ENCODE measurements around the gene ZNF341. TPM values are rescaled to one million over a fixed set of nuclear protein-coding genes. Genes with fewer than 3 reads are reported as not detected.

Gene ZNF341
- total and polyA plus RNA-seq, 9 of the 15 experiments (the other 6 are each of a cell fraction or from before 2014, with no cell fraction given): 0.08 to 2.6 (median 1.0) TPM

DNA sequence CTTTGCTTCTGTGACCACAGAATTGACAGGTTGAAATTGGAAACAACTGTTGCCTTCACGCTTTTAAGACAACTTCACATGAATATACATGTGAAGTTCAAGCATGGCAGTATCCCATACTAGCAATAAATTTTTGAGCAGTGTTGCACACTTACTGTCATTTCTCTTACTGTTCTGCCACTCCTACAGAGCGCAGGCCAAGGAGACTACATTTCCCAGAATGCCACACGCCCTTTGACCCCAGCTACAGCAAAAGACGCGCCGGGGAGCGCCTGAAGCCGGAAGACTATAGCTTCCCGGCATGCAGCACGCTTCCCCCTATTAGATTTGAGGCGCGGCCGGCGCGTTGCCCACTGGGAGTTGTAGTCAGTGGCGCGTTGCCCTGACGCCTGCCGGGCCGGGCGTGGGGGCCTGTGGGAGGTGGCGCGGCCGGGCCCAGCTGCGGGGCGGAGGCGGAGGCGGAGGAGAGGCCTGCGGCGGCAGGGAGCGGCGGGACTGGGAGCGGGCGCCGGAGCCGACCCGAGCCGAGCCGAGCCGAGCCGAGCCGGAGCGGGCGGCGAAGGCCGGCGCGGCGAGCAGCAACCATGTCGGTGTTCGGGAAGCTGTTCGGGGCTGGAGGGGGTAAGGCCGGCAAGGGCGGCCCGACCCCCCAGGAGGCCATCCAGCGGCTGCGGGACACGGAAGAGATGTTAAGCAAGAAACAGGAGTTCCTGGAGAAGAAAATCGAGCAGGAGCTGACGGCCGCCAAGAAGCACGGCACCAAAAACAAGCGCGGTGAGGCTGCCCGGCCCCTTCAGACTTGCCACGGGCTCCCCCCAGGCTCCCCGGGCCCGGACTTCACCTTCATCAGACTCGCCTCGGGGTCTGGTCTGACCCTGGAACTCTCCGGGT, 79.3 kb downstream of the ZNF341 start, which contains the start of gene CHMP4B (continued):
- TF ChIP-seq MED1 (CRISPR knock-in tag; IDR thresholded peaks at IDR 0.05; ENCODE audit: borderline replicate concordance) (no peak), ZNF431 (CRISPR knock-in tag; IDR thresholded peaks at IDR 0.05) (no peak), RUNX1 (IDR thresholded peaks at IDR 0.05; ENCODE audit: low read depth) (no peak), CREB1 (IDR thresholded peaks at IDR 0.05) (peak; percentile 99), CREB1 (CRISPR knock-in tag; IDR thresholded peaks at IDR 0.05) (peak; percentile 99), GTF2F1 (IDR thresholded peaks at IDR 0.05; ENCODE audit: low read depth, low read length) (no peak), HNRNPH1 (optimal IDR thresholded peaks at IDR 0.05; ENCODE audit: low read depth, low read length) (no peak), SAFB2 (IDR thresholded peaks at IDR 0.05; ENCODE audit: borderline replicate concordance, low read depth, low read length, severe bottlenecking) (no peak), SNRNP70 (optimal IDR thresholded peaks at IDR 0.05; ENCODE audit: low read depth, low read length) (no peak), ZBTB1 (CRISPR knock-in tag; IDR thresholded peaks at IDR 0.05; ENCODE audit: borderline replicate concordance, low read depth) (no peak), ZNF696 (CRISPR knock-in tag; conservative IDR thresholded peaks at IDR 0.05) (no peak), ZNF609 (CRISPR knock-in tag; IDR thresholded peaks at IDR 0.05; ENCODE audit: borderline replicate concordance) (no peak), ELF1 (tag; IDR thresholded peaks at IDR 0.05) (peak; percentile 100), MCM7 (IDR thresholded peaks at IDR 0.05) (no peak), ZNF764 (CRISPR knock-in tag; IDR thresholded peaks at IDR 0.05; ENCODE audit: low read depth) (no peak), ZC3H4 (CRISPR knock-in tag; IDR thresholded peaks at IDR 0.05; ENCODE audit: borderline replicate concordance) (no peak)
- TF ChIP-seq, protein P1, sequence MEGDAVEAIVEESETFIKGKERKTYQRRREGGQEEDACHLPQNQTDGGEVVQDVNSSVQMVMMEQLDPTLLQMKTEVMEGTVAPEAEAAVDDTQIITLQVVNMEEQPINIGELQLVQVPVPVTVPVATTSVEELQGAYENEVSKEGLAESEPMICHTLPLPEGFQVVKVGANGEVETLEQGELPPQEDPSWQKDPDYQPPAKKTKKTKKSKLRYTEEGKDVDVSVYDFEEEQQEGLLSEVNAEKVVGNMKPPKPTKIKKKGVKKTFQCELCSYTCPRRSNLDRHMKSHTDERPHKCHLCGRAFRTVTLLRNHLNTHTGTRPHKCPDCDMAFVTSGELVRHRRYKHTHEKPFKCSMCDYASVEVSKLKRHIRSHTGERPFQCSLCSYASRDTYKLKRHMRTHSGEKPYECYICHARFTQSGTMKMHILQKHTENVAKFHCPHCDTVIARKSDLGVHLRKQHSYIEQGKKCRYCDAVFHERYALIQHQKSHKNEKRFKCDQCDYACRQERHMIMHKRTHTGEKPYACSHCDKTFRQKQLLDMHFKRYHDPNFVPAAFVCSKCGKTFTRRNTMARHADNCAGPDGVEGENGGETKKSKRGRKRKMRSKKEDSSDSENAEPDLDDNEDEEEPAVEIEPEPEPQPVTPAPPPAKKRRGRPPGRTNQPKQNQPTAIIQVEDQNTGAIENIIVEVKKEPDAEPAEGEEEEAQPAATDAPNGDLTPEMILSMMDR (IDR thresholded peaks at IDR 0.05 in 2 of 3, conservative IDR thresholded peaks at IDR 0.05 in 1 of 3; ENCODE audit: insufficient read depth in 2 of 3, low read depth in 1 of 3, low read length in 3 of 3): peak in 1 of 3 experiments; percentile 8; a peak in 1 of 6 replicates
- TF ChIP-seq, protein P2, sequence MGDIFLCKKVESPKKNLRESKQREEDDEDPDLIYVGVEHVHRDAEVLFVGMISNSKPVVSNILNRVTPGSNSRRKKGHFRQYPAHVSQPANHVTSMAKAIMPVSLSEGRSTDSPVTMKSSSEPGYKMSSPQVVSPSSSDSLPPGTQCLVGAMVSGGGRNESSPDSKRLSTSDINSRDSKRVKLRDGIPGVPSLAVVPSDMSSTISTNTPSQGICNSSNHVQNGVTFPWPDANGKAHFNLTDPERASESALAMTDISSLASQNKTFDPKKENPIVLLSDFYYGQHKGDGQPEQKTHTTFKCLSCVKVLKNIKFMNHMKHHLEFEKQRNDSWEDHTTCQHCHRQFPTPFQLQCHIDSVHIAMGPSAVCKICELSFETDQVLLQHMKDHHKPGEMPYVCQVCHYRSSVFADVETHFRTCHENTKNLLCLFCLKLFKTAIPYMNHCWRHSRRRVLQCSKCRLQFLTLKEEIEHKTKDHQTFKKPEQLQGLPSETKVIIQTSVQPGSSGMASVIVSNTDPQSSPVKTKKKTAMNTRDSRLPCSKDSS (IDR thresholded peaks at IDR 0.05; ENCODE audit: low read depth, partially characterized antibody): no peak

Measured in K562 (cell line).